Smooth muscle cell (in vitro differentiated cells): ENCODE data around the gene R3HDM1. TPM values are rescaled to one million over a fixed set of nuclear protein-coding genes. Genes with fewer than 3 reads are reported as not detected.

ENCODE experiments used
- DNase-seq: peaks from one replicate; lab custom pipeline; 2025; ENCODE audit not compliant: unreplicated experiment; lab: John Stamatoyannopoulos, UW
- H2AFZ ChIP-seq: fragments of 200-600 bp; sonication (generic); 2 replicates; pipeline ENCODE4 v1.6.0; 2016; ENCODE audit warnings: antibody characterized with exemption, low read depth, mild to moderate bottlenecking
- H3F3A ChIP-seq: fragments of 200-600 bp; sonication (generic); 2 replicates; pipeline ENCODE4 v1.6.0; 2017; ENCODE audit warnings: antibody characterized with exemption, low read depth
- H3K27ac ChIP-seq: fragments of 200-600 bp; sonication (generic); 2 replicates; pipeline ENCODE4 v1.5.1; 2016; ENCODE audit warnings: low read depth, mild to moderate bottlenecking
- H3K27me3 ChIP-seq: fragments of 200-600 bp; sonication (generic); 2 replicates; pipeline ENCODE4 v1.6.1; 2016; ENCODE audit warnings: low read depth, mild to moderate bottlenecking
- H3K36me3 ChIP-seq: fragments of 200-600 bp; sonication (generic); 2 replicates; pipeline ENCODE4 v1.5.1; 2016; ENCODE audit warnings: low read depth
- H3K4me1 ChIP-seq: fragments of 200-600 bp; sonication (generic); 2 replicates; pipeline ENCODE4 v1.5.1; 2016; ENCODE audit warnings: low read depth
- H3K4me2 ChIP-seq: fragments of 200-600 bp; sonication (generic); 2 replicates; pipeline ENCODE4 v1.6.0; 2016; ENCODE audit warnings: mild to moderate bottlenecking
- H3K4me3 ChIP-seq: fragments of 200-600 bp; sonication (generic); 2 replicates; pipeline ENCODE4 v1.5.1; 2016; ENCODE audit warnings: mild to moderate bottlenecking
- H3K79me2 ChIP-seq: fragments of 200-600 bp; sonication (generic); 2 replicates; pipeline ENCODE4 v1.6.0; 2016; ENCODE audit warnings: low read depth, mild to moderate bottlenecking
- H3K9ac ChIP-seq: fragments of 200-600 bp; sonication (generic); 2 replicates; pipeline ENCODE4 v1.6.0; 2016; ENCODE audit warnings: low read depth
- H3K9me3 ChIP-seq: fragments of 200-600 bp; sonication (generic); replicated peaks from 2 replicates; pipeline ENCODE4 v1.5.1; 2016; ENCODE audit warnings: low read depth
- H4K20me1 ChIP-seq: fragments of 200-600 bp; sonication (generic); 2 replicates; pipeline ENCODE4 v1.6.0; 2016; ENCODE audit warnings: low read depth
- CTCF ChIP-seq: fragments of 200-600 bp; sonication (generic); IDR thresholded peaks from 2 replicates; pipeline ENCODE4 v1.5.1; 2017; ENCODE audit warnings: borderline replicate concordance, mild to moderate bottlenecking, antibody characterized with exemption; ENCODE audit not compliant: insufficient read depth, poor library complexity, severe bottlenecking
- WGBS: methylation state at CpG from one replicate; pipeline ENCODE4 v1.1.7; 2016; ENCODE audit warnings: low lambda C conversion rate; 5-methylcytosine and 5-hydroxymethylcytosine counted together
- polyA plus RNA-seq: library from polyadenylated mRNA; unstranded; fragments of >200 nt; fragmentation: Nextera tagmentation; extraction: Ambion mirVana; gene quantifications from 2 replicates; pipeline ENCODE4 v1.2.1, GENCODE V29; 2016
- total RNA-seq: library from RNA; depleted of rRNA; stranded (reverse); fragments of >200 nt; gene quantifications from 2 replicates; pipeline ENCODE4 v1.2.3, GENCODE V29; 2014

The R3HDM1 gene
- total and polyA plus RNA-seq, 2 experiments from 2014 or later, result 14.2 to 20.6 TPM

DNA sequence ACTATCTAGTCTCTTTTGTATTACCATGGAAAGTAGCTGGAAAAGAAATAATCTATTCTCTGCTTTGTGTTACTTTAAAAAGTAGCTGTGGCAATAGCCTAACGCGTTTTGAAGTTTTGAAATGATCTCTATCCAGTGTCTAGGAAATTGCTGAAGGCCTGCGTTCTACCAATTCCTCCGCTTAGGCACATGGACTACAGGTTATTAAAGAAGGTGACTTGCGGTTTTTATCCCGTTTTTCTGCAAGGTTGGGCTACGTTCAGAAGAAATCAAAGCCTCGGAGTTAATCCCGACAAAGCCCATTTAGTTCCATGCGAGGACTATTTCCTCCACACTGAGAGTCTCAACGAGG lies 209.7 kb downstream of the R3HDM1 start:
- 84% methylated on average over 11 of the region's 11 CpGs for WGBS

GRCh38 chr2:135741395-135742324 lies 210.4 kb downstream of the R3HDM1 start, which contains the start of gene UBXN4:
Gene UBXN4, plus strand, starts transcription at chr2:135741855. Its CDS starts 75 bp downstream, at chr2:135741930.
- Histone ChIP-seq H3K9me3 (no peaks in the 10 kb centered on the region), H3K79me2 (peaks cover 47% of the 10 kb centered on the region), H3K27ac (peak within 1 kb of the TSS; percentile 97), H3F3A (peaks cover 5% of the 10 kb centered on the region), H2AFZ (peak within 1 kb of the TSS; percentile 60), H3K36me3 (no peaks in the 10 kb centered on the region), H3K27me3 (no peaks in the 10 kb centered on the region), H3K9ac (peak within 1 kb of the TSS; percentile 98), H4K20me1 (peaks cover 39% of the 10 kb centered on the region), H3K4me3 (peak within 1 kb of the TSS; percentile 87), H3K4me1 (peaks cover 25% of the 10 kb centered on the region), H3K4me2 (peak within 1 kb of the TSS; percentile 92)
- WGBS, result 2% methylated on average over 92 of the region's 93 CpGs
- peak; percentile 84 for DNase-seq
- peak; percentile 44 for TF ChIP-seq CTCF

More for the DNA sequence above, 209.7 kb downstream of the R3HDM1 start:
- Histone ChIP-seq H3K9ac (no peak overlapping the region), H3K9me3 (no peaks in the 10 kb centered on the region), H3F3A (peaks cover 5% of the 10 kb centered on the region), H3K4me2 (no peak overlapping the region), H4K20me1 (peaks cover 33% of the 10 kb centered on the region), H3K27ac (no peak overlapping the region), H2AFZ (peak overlapping the region; percentile 60), H3K27me3 (no peaks in the 10 kb centered on the region), H3K4me1 (peaks cover 25% of the 10 kb centered on the region), H3K4me3 (no peak overlapping the region), H3K79me2 (peaks cover 41% of the 10 kb centered on the region), H3K36me3 (no peaks in the 10 kb centered on the region)
- no peak for DNase-seq
- TF ChIP-seq CTCF, result no peak

DNA sequence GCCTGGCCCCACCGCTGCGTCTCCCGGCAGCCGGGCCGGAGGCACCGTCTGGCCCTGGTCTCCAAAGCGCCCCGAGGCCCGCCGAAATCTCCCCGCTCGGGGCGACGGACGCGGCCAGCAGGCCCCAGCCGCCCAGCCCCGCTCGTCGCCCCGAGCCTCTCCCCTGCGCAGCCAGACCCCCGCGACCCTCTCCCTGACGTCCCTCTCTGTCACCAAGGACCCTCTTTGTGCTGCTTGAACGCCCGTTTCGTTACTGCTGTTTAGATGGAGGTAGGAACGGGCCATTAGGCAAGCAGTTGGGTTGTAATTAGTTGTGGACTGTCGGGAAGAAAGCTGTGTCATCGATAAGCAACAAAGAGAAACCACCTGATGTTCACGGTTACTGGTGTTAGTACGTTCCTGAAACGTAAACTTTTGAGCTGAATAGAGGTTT lies 211.1 kb downstream of the R3HDM1 start:
- Histone ChIP-seq H2AFZ (peak overlapping the region; percentile 33), H3K9me3 (no peaks in the 10 kb centered on the region), H3K79me2 (peaks cover 54% of the 10 kb centered on the region), H3K9ac (peak overlapping the region; percentile 98), H3K27ac (peak overlapping the region; percentile 97), H4K20me1 (peaks cover 46% of the 10 kb centered on the region), H3F3A (peaks cover 5% of the 10 kb centered on the region), H3K4me2 (peak overlapping the region; percentile 92), H3K4me1 (peaks cover 25% of the 10 kb centered on the region), H3K4me3 (peak overlapping the region; percentile 87), H3K27me3 (no peaks in the 10 kb centered on the region), H3K36me3 (no peaks in the 10 kb centered on the region)
- no peak for TF ChIP-seq CTCF
- no peak for DNase-seq
- under 1% methylated on average over 32 of the region's 34 CpGs for WGBS
